ENCODE results near the gene CMTM5.
A peak's percentile ranks its signal among the peaks of the same experiment; 100 is the strongest.

Gene CMTM5, protein sequence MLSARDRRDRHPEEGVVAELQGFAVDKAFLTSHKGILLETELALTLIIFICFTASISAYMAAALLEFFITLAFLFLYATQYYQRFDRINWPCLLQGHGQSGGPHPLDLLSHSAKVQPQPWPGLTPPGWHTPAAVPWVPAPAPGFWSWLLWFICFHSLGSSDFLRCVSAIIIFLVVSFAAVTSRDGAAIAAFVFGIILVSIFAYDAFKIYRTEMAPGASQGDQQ
- 0 reads per million in 4 donors for total RNA-seq

DNA sequence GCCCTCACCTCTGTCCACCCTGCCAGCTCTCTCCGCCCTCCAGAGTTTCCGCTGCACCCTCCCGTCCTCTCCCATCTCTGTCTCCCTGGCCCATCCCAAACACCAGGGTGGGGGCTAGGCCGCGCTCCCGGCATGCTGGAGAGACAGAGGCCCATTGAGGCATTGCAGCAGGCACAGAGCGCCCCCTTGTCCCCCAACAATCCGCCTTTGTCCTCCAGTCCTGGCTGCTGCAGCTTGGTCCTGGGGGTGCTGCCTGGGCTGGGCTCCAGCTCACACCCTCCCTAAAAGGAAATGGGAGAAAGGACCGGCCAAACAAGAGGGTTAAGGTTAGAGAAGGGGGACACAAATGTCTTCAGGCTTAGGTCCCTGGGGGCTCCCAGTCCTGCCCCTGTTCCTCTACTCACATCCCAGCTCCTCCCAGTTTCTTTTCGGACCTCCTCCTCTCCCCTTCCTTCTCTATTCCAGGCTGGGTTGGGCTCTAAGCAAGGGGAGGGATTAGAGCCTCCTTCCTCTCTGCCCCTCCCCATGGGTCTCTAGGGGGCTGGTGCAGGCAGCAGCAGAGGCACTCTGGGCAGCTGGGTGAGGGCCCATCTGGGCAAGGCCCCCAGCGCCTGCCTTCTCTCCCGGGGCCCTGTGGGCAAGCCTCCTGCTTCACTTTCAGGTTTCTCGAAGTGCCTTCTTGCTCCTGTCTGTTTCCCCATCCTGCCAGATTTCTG is at the start of gene CMTM5:
TSS of gene CMTM5 (plus strand) at position 565 of the 716 bp plus-strand sequence. CDS start 206 bp downstream, outside the sequence.
- no peak for DNase-seq

GRCh38 chr14:23327947-23328744 is 48.7 kb upstream of the CMTM5 start:
- DNase-seq = peak in 4 of 5 donors; percentile 38 to 61 (median 52)

- no peak for DNase-seq
These were observed 41.2 kb upstream of the CMTM5 start for GRCh38 chr14:23335623-23336022.

DNA sequence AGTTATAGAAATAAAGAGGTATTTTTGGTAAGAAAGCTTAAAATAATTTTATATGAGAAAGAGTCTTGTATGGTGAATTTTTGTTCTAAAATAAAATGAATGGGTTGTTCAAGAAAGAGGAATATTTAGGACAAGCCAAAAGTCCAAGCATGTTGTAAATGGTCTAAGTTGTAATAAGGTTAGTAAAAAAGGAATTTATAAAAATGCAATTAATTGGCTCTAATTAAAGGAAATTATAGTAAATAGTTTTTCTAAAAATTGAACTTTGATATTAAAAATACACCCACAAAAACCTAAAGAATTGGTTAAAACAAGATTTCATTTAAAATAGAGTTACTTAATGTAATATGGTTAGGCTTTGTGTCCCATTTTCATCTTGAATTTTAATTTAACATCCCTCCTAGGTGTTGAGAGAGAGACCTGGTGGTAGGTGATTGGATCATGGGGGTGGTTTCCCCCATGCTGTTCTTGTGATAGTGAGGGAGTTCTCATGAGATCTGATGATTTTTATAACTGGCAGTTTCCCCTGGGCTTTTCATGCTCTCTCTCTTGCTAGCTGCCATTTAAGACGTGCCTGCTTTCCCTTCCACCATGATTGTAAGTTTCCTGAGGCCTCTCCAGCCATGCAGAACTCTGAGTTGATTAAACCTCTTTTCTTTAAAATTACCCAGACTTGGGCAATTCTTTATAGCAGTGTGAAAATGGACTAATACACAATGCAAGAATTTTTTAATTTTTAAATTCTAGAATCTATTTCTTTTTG is 37.2 kb upstream of the CMTM5 start:
- no peak for DNase-seq

DNA sequence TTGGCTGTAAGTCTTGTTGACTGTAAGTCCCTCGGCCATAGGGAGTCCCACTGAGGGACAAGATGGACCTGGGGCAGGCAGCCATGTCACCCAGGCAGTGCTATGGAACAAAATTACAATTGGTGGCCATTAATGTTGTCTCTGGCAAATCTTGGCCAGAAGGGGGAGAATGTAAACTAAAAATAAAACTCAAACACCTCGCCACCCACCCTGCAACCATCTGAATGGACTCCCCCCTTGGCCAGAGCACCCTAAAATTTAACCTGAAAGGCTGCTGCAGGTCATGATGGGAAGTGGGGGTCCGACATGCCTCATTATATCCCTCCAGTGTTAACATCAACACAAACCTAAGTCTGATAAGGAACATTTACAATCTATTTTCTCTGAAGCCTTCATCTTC is 32.4 kb upstream of the CMTM5 start:
- DNase-seq = no peak

DNA sequence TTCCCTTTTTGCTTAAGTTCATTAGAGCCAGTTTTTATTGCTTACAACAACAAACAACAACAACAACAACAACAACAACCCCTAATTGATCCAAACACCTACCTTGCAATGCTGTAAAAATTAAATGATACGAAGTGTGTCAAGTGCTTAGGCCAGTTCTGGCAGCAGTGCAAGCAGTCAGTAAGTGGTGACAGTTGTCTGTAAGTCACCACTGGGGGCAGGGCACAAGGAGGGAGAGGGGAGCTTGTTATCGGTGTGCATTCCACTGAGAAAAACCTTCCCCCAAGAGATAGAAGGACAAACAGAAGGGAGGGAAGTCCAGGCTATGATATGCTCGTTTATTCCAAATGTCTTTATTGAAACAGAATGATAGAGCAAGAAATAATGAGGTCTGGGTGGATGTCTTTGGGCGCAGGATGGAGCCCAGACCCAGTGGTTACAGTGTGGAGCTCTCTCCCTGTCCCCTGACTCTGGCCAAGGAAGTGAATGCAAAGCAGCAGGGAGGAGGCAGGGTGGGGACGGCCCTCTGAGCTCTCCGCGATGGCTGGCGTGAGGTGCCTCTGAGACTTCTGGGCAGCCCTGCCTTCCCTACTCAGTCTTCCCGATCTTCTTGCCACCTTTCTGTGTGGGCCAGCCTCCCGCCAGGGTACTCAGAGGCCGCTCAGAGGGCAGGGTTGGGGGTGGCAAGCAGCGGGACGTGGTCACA is 30.7 kb upstream of the CMTM5 start:
- DNase-seq = no peak

- DNase-seq = no peak
These were observed 30.0 kb upstream of the CMTM5 start for GRCh38 chr14:23346693-23347405.

DNA sequence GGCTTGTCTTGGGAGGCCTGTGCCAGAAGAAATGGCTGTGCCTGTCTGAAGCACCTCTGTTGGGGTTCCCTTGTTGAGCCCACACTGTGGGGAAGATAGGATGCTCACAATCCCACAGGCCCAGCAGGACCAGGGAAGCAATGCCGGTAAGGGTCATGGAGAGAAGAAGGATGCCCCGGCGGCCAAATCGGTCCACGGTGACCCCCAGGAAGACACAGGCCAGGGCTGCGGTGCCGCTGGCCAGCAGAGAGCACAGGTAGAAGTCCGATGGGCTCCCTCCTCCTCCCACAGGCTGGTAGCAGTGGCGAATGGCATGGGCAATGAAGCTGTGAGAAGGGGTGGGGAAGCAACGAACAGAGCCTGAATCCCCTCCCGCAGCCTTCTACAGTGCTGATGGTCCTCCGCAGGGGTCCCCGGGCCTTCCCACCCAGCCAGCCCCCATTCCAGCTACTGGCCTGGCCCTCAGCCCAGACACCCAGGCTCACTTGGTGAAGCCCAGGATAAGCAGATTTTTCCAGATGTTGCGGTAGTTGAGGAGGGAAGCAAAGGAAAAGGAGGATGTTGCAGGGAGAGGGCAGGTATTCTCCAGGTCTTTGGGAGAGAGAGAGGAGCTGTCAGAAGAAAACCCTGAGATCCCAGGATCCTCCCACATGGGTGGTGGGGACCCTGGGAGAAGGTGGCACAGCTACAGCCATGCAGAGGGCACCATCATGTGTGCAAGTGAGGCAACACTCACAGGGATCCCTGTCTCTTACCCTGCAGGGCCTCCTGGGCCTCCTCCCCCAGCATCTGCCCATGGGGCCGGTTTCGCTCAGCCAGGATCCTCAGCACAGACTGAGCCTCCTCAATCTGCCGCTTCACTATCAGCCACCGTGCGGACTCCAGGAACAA is 29.2 kb upstream of the CMTM5 start:
- no peak for DNase-seq

DNA sequence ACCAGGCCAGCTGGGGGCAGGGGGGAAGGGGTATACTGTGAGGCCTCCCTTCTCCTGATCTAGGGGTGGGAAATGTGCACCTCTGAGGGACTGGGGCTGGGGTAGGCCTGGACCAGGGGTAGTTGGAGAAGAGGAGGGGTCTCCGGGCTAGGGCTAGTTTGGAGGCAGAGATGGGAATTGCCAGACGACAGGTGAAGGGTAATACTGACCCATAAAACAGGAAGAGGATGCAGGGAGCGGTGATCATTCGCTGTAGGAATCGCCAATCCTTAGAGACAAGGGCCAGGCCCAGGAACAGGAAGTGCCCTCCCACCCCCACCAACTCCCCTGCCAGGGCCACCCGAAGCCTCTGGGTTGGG is 28.6 kb upstream of the CMTM5 start:
- DNase-seq = no peak

- no peak for DNase-seq
These were observed 27.5 kb upstream of the CMTM5 start for GRCh38 chr14:23349156-23349845.

DNA sequence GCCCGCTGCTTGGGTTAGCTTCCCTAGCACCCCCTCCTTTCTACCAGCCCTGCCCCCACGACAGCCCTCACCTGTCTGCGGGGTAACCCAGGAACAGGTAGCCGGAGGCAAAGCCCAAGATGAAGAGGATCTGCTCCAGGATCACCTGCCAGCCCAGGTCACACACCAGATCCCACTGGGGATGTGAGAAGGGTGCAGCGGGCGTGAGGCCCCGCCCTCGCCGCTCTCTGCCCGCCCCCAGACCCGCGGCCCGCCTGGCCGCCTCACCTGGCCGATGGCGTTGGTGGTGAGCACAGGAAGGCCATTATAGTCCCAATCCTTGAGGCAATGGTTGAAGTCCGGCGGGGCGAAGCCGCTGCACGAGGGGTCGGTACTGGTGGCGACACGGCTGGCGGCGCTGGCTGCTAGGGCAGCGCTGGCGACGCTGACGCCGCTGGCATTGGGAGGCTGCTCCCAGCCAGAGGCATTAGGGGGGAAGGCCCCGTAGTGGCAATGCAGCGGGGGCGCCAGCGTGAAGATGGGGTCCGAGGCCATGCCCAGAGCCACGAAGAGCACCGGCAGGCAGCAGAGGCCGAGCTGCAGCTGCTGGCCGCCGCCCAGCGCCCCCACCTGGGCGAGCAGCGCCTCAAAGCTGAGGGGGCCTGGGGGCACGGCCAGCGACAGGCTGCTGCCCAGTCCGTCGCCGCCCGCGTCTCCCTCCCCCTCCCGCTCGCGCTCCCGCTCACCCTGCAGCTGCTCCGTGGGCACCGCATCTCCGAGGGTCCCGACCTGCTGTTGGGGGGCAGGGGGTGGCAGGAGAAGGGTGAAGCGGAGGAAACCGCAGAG is 25.0 kb upstream of the CMTM5 start:
- no peak for DNase-seq

DNA sequence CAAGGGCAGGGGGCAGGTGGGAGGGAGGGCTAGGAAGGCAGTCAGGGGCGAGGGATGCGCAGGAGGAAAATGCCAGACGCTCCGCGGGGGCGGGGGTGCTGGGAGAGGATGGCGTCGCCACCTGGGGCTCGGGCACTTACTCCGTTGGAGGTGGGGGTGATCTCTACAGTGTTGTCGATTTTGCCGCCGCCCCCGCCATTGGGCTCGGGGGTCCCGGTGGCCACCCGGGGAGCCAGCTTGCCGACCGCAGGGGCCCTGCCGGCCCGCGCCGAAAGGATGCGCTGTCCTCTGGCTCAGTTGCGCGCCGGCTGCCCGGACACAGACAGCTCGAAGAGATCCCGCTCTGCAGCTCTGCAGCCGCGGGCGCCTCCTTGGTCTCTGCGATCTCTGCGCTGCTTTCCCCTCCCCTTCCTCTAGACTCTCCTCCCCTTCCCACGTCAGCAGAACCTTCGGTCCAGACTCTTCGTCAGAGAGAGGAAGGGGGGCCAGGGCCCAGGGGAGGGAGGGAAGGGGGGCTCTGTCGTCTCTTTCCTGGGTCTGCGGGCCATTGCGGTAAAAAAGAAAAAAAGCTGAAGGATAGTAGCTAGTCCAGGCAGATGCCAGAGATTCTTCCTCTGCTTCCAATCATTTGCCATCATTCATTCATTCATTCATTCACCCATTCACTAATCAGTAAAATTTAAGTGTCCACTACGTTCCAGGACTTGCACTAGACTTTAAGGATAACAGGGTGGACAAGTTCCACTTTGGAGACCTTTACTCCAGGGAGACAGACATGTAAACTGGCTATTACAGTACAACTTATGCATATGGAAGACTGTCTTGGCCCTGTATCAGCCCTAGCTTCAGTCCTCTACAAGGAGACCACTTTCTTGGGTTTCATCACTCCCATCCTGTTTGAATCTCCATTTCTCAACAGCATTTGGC is 24.1 kb upstream of the CMTM5 start, which contains the start of gene SLC22A17:
TSS of gene SLC22A17 (minus strand) at position 382 of the 927 bp plus-strand sequence.
- peak in 4 of 5 donors; percentile 39 to 55 (median 48) for DNase-seq

DNA sequence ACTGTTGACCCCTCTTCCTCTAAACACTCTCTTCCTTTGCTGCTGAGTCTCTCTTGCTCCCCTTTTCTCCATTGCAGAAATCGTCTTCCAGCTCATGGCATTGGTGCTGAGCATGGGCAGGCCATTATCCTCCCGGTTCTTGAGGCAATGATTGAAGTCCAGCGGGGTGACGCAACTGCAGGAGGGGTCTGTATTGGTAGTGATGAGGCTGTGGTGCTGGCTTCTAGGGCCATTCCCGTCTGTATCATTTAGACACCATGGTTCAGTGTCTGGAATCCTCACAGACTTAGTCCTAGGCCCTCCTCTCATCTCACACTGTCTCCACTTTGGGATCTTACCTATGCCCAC is 23.4 kb upstream of the CMTM5 start:
- DNase-seq = no peak

GRCh38 chr14:23354990-23355389 is 21.9 kb upstream of the CMTM5 start:
- no peak for DNase-seq

DNA sequence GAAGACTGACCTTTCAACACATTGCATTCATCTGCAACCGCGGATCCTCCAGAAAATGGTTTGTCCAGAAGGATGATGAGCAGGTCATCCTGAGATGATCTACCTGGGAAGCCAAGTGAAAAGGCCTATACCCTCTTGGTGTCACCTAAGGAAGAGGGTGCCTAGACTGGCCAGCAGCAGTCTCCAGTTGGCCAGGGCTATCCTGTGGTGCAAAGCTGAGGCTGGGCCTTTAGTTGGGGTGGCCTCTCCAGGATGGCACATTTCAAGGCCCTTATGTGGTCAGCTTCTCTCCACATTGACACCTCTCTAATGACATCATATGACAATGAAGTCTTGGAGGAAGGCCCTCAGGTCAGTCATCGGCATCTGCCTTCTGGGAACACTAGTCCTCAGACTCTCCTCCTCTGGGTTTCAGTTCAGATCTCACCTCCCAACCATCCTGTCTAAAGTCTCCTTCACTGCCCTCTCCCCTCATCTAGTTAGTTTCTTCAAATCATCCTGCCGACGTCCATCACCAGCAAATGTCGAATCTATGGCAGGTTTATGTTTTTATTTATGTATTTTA is 20.9 kb upstream of the CMTM5 start:
- DNase-seq = no peak

GRCh38 chr14:23356662-23357061 is 20.2 kb upstream of the CMTM5 start:
- no peak for DNase-seq

DNA sequence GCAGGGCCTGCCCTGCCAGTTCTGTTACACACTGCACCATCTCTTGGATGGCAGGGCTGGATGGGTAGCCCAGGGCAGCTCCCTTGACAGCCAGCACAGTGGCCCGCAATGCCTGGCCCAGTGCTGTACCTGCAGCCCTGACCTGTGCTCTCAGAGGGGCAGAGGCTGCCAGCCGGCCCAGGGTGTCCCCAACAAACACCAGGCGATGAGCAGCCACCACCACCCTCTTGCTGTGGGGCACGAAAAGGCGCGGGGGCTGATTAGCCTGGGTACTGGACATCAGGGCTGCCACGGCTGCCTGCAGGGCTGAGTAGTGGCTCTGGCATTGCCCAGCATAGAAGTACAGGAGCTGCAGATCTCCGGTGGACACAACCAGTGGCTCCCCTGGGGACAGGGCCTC is 19.6 kb upstream of the CMTM5 start:
- no peak for DNase-seq
